Measurements from ENCODE around the gene ZBED2.
"Not testable (repeated sequence)": the region's sequence is repeated elsewhere in the genome, so short reads cannot be mapped to it uniquely, and the experiment has no call there.

The ZBED2 gene

DNA sequence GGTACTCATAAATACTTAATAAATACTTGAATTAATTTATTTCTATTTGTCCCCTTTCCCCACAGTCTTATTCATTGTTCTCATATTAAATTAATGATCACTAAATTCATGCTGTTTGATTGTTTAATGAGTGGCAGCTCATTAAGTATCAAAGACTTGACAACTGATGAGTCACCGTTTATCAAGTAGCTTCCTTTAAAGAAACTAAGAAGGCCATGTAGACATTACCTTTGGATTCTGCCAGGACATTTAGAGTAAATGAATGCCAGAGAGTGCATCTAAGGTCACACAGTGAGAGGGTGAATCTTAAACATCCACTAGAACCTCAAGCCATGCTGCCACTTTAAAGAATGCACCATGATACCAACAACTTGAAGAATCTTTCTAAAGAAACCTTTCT is 23.9 kb downstream of the ZBED2 start:
- no peak for DNase-seq

- DNase-seq, result no peak
Measured at GRCh38 chr3:111570404-111571030, 24.6 kb downstream of the ZBED2 start.

- no peak for DNase-seq
Measured at GRCh38 chr3:111568911-111569310, 26.2 kb downstream of the ZBED2 start.

GRCh38 chr3:111568355-111568754 is 26.8 kb downstream of the ZBED2 start:
- DNase-seq, result no peak

DNA sequence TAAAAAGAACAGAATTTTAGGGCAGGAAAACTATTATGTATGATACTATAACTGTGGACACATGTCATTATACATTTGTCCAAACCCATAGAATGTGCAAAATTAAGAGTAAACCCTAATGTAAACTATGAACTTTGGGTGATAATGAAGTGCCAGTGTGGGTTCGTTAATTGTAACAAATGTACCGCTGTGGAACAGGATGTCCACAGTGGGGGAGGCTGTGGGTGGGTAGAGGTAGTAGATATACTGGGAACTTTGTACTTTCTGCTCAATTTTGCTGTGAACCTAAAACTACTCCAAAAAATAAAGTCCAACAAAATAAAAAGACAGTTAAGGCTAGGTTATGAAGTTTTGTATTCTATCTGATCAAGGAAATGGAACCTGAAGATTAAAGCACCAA is 28.3 kb downstream of the ZBED2 start:
- DNase-seq, result no peak

DNA sequence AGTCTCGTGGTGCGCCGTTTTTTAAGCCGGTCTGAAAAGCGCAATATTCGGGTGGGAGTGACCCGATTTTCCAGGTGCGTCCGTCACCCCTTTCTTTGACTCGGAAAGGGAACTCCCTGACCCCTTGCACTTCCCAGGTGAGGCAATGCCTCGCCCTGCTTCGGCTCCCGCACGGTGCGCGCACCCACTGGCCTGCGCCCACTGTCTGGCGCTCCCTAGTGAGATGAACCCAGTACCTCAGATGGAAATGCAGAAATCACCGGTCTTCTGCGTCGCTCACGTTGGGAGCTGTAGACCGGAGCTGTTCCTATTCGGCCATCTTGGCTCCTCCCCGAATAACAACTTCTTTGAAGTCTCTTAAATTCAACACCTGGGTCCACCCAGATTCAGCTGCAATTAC is 33.2 kb downstream of the ZBED2 start:
- not testable (repeated sequence) for DNase-seq

DNA sequence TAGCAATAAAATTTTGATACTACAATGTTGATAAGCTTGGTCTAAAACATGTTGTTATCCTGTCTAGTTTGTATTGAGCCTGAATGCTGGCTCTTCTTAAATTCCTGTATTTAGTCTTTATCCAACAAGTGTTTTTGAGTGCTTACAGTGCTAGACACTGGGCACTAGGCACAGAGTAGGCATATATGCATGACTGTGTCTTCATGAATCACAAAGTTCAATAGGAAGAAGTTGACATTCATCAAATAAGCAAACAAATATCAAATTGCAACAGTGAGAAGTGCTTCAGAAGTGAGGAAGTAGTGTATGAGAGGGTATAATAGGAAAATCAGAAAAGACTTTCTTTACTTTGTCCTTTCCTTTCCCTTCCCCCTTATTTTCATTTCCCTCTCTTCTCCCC is 46.4 kb downstream of the ZBED2 start:
- DNase-seq, result no peak

DNA sequence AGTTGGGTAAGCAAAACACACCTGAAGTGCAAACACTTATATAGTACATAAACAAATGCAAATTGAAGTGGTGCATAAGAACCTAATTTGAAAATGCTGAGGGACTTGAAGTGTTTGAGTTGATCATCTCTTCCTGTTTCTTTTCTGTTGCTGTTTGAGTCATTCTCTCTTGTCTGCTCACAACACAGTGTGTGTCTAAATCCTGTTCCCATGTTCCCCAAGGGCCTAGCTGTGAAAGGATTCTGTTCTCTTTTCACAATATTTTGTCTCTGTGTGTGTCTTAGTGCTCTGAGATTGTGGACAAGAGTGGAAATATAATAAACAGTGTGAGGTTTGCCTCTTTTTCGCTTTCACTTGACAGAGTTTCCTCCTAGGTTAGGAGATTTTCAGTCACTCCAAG is 47.1 kb downstream of the ZBED2 start:
- DNase-seq, result no peak

- no peak for DNase-seq
Measured at GRCh38 chr3:111547631-111548030, 47.5 kb downstream of the ZBED2 start.

DNA sequence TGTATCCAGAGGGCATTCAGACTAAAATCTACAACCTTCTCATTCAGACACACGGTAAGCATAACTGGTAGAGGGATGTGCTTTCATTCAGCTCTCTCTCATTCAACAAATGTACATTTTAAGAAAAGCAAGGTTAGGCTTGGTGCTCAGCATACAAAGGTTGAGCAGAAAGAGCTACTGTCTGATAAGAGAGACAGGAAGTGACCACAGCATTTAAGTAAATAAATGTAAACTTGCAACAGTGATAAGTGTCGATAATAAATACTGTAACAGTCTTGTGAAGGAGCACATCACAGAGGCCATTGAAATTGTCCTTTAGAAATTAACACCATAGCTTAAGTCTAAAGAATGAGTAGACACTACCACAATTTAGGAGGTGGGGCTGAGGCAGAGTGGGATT is 49.8 kb downstream of the ZBED2 start:
- DNase-seq, result no peak

All from fibroblast of skin of back (primary cell).